ENCODE measurements around the gene GSTT4. TPM values are rescaled to one million over a fixed set of nuclear protein-coding genes. Genes with fewer than 3 reads are reported as not detected.

GSTT4 gene
- total RNA-seq (not detected), total RNA-seq (0 reads per million in 29 experiments)
- not detected for total RNA-seq (2013)

- H3K27me3 ChIP-seq (replicated peaks in 1 of 2; ENCODE audit: control insufficient read depth in 2 of 2, extremely low read depth in 1 of 2, insufficient read depth in 2 of 2, low read length in 1 of 2) = peaks cover 0 to 47% of the 10 kb centered on the region in 2 experiments
- WGBS (ENCODE audit: insufficient coverage) = 85% methylated on average over 6 of the region's 6 CpGs
- H3K4me3 Mint-ChIP-seq = no peak within 1 kb of the TSS
- peaks cover 2% of the 10 kb centered on the region in 3 donors for H3K4me1 Mint-ChIP-seq
- no peaks in the 10 kb centered on the region for H3K9me3 Mint-ChIP-seq
- H3K9me3 ChIP-seq = no peaks in the 10 kb centered on the region
- ATAC-seq (replicated peaks in 1 of 4) (no peak), DNase-seq (no peak)
- ChIA-PET POLR2A (no interaction called here), CTCF (no interaction called here)
- no peaks in the 10 kb centered on the region for H3K36me3 Mint-ChIP-seq
- peaks cover 0 to under 1% of the 10 kb centered on the region in 2 experiments for H3K4me1 ChIP-seq (ENCODE audit: control insufficient read depth in 1 of 2, extremely low read depth in 1 of 2, insufficient read depth in 2 of 2, low read length in 2 of 2)
- H3K4me3 ChIP-seq (ENCODE audit: control insufficient read depth in 1 of 2, extremely low read depth in 1 of 2, low read length in 1 of 2) = no peak within 1 kb of the TSS
- H3K27ac ChIP-seq (ENCODE audit: low read length) = no peak within 1 kb of the TSS
- H3K27ac Mint-ChIP-seq = no peak within 1 kb of the TSS
- H3K27me3 Mint-ChIP-seq = peaks cover 3 to 4% of the 10 kb centered on the region in 2 donors
- H3K36me3 ChIP-seq (ENCODE audit: control insufficient read depth in 2 of 2, extremely low read depth in 1 of 2, insufficient read depth in 1 of 2, low read length in 1 of 2) = no peaks in the 10 kb centered on the region
Measured at GRCh38 chr22:24005201-24005600, at the start of gene GSTT4. Gene GSTT4 (minus strand): TSS chr22:24005453. CDS start chr22:24005356, 97 bp downstream.

GRCh38 chr22:24054356-24054755, 49.1 kb upstream of the GSTT4 start:
- DNase-seq (no peak), ATAC-seq (replicated peaks in 1 of 4) (no peak)
- Mint-ChIP-seq H3K27ac (no peak overlapping the region), H3K4me1 (peaks cover 0 to 4% (median under 1%) of the 10 kb centered on the region in 3 donors), H3K9me3 (no peaks in the 10 kb centered on the region), H3K4me3 (no peak overlapping the region), H3K36me3 (peaks cover 71% of the 10 kb centered on the region), H3K27me3 (no peaks in the 10 kb centered on the region)
- no peaks in the 10 kb centered on the region for H3K27me3 ChIP-seq (replicated peaks in 1 of 2; ENCODE audit: control insufficient read depth in 2 of 2, extremely low read depth in 1 of 2, insufficient read depth in 2 of 2, low read length in 1 of 2)
- no peaks in the 10 kb centered on the region for H3K9me3 ChIP-seq
- WGBS (ENCODE audit: insufficient coverage) = no CpG with 5 or more reads among the region's 3 CpGs
- H3K27ac ChIP-seq (ENCODE audit: low read length) = no peak overlapping the region
- no peak overlapping the region for H3K4me3 ChIP-seq (ENCODE audit: control insufficient read depth in 1 of 2, extremely low read depth in 1 of 2, low read length in 1 of 2)
- peaks cover 28 to 88% of the 10 kb centered on the region in 2 donors for H3K36me3 ChIP-seq (ENCODE audit: control insufficient read depth in 2 of 2, extremely low read depth in 1 of 2, insufficient read depth in 1 of 2, low read length in 1 of 2)
- ChIA-PET CTCF (no interaction called here), POLR2A (no interaction called here)
- H3K4me1 ChIP-seq (ENCODE audit: control insufficient read depth in 1 of 2, extremely low read depth in 1 of 2, insufficient read depth in 2 of 2, low read length in 2 of 2) = no peaks in the 10 kb centered on the region

GRCh38 chr22:24053481-24054226, 48.4 kb upstream of the GSTT4 start:
- DNase-seq (no peak), ATAC-seq (replicated peaks in 1 of 4) (no peak)
- H3K4me3 ChIP-seq (ENCODE audit: control insufficient read depth in 1 of 2, extremely low read depth in 1 of 2, low read length in 1 of 2) = no peak overlapping the region
- no peaks in the 10 kb centered on the region for H3K9me3 ChIP-seq
- H3K9me3 Mint-ChIP-seq = no peaks in the 10 kb centered on the region
- H3K4me1 ChIP-seq (ENCODE audit: control insufficient read depth in 1 of 2, extremely low read depth in 1 of 2, insufficient read depth in 2 of 2, low read length in 2 of 2) = no peaks in the 10 kb centered on the region
- H3K27me3 Mint-ChIP-seq = no peaks in the 10 kb centered on the region
- 97% methylated on average over 8 of the region's 10 CpGs for WGBS (ENCODE audit: insufficient coverage)
- peak overlapping the region in 1 of 2 donors; percentile 24 for H3K27ac Mint-ChIP-seq
- peaks cover 69% of the 10 kb centered on the region for H3K36me3 Mint-ChIP-seq
- H3K27ac ChIP-seq (ENCODE audit: low read length) = no peak overlapping the region
- POLR2A ChIA-PET = no interaction called here
- peaks cover 0 to 4% (median 0%) of the 10 kb centered on the region in 3 donors for H3K4me1 Mint-ChIP-seq
- CTCF ChIA-PET = no interaction called here
- peaks cover 26 to 88% of the 10 kb centered on the region in 2 donors for H3K36me3 ChIP-seq (ENCODE audit: control insufficient read depth in 2 of 2, extremely low read depth in 1 of 2, insufficient read depth in 1 of 2, low read length in 1 of 2)
- no peak overlapping the region for H3K4me3 Mint-ChIP-seq
- no peaks in the 10 kb centered on the region for H3K27me3 ChIP-seq (replicated peaks in 1 of 2; ENCODE audit: control insufficient read depth in 2 of 2, extremely low read depth in 1 of 2, insufficient read depth in 2 of 2, low read length in 1 of 2)

- no peaks in the 10 kb centered on the region for H3K27me3 ChIP-seq (replicated peaks in 1 of 2; ENCODE audit: control insufficient read depth in 2 of 2, extremely low read depth in 1 of 2, insufficient read depth in 2 of 2, low read length in 1 of 2)
- H3K9me3 ChIP-seq = no peaks in the 10 kb centered on the region
- peaks cover 68% of the 10 kb centered on the region for H3K36me3 Mint-ChIP-seq
- no peaks in the 10 kb centered on the region for H3K27me3 Mint-ChIP-seq
- 87% methylated on average over 4 of the region's 4 CpGs for WGBS (ENCODE audit: insufficient coverage)
- H3K4me1 ChIP-seq (ENCODE audit: control insufficient read depth in 1 of 2, extremely low read depth in 1 of 2, insufficient read depth in 2 of 2, low read length in 2 of 2) = no peaks in the 10 kb centered on the region
- H3K9me3 Mint-ChIP-seq = no peaks in the 10 kb centered on the region
- H3K4me1 Mint-ChIP-seq = peaks cover 0 to 4% (median 0%) of the 10 kb centered on the region in 3 donors
- DNase-seq = no peak
- H3K27ac Mint-ChIP-seq = no peak overlapping the region
- no peak for ATAC-seq (replicated peaks in 1 of 4)
- ChIA-PET CTCF (no interaction called here), POLR2A (interaction anchor here in 1 of 2 donors (0.7 kb wide), 1 partner anchor 107 kb away, joined by 3 read pairs; no protein-coding TSS in a partner anchor)
- H3K4me3 Mint-ChIP-seq = no peak overlapping the region
- H3K4me3 ChIP-seq (ENCODE audit: control insufficient read depth in 1 of 2, extremely low read depth in 1 of 2, low read length in 1 of 2) = no peak overlapping the region
- H3K27ac ChIP-seq (ENCODE audit: low read length) = no peak overlapping the region
- peaks cover 26 to 86% of the 10 kb centered on the region in 2 donors for H3K36me3 ChIP-seq (ENCODE audit: control insufficient read depth in 2 of 2, extremely low read depth in 1 of 2, insufficient read depth in 1 of 2, low read length in 1 of 2)
Measured at GRCh38 chr22:24051568-24051967, 46.3 kb upstream of the GSTT4 start.

GRCh38 chr22:24051028-24051427, 45.8 kb upstream of the GSTT4 start:
- H3K4me1 Mint-ChIP-seq = peaks cover 0 to 4% (median 1%) of the 10 kb centered on the region in 3 donors
- Histone ChIP-seq H3K36me3 (ENCODE audit: control insufficient read depth in 2 of 2, extremely low read depth in 1 of 2, insufficient read depth in 1 of 2, low read length in 1 of 2) (peaks cover 27 to 86% of the 10 kb centered on the region in 2 donors), H3K9me3 (no peaks in the 10 kb centered on the region), H3K4me3 (ENCODE audit: control insufficient read depth in 1 of 2, extremely low read depth in 1 of 2, low read length in 1 of 2) (no peak overlapping the region), H3K27ac (ENCODE audit: low read length) (no peak overlapping the region), H3K4me1 (ENCODE audit: control insufficient read depth in 1 of 2, extremely low read depth in 1 of 2, insufficient read depth in 2 of 2, low read length in 2 of 2) (no peaks in the 10 kb centered on the region), H3K27me3 (replicated peaks in 1 of 2; ENCODE audit: control insufficient read depth in 2 of 2, extremely low read depth in 1 of 2, insufficient read depth in 2 of 2, low read length in 1 of 2) (no peaks in the 10 kb centered on the region)
- H3K36me3 Mint-ChIP-seq = peaks cover 68% of the 10 kb centered on the region
- H3K4me3 Mint-ChIP-seq = no peak overlapping the region
- 98% methylated on average over 4 of the region's 5 CpGs for WGBS (ENCODE audit: insufficient coverage)
- no peak for DNase-seq
- ATAC-seq (replicated peaks in 1 of 4) = no peak
- no peaks in the 10 kb centered on the region for H3K27me3 Mint-ChIP-seq
- POLR2A ChIA-PET = interaction anchor here in 1 of 2 donors (0.7 kb wide), 1 partner anchor 107 kb away, joined by 3 read pairs; no protein-coding TSS in a partner anchor
- CTCF ChIA-PET = no interaction called here
- no peak overlapping the region for H3K27ac Mint-ChIP-seq
- no peaks in the 10 kb centered on the region for H3K9me3 Mint-ChIP-seq

- no peaks in the 10 kb centered on the region for H3K9me3 Mint-ChIP-seq
- ATAC-seq (replicated peaks in 1 of 4) (no peak), DNase-seq (no peak)
- Histone ChIP-seq H3K9me3 (no peaks in the 10 kb centered on the region), H3K27me3 (replicated peaks in 1 of 2; ENCODE audit: control insufficient read depth in 2 of 2, extremely low read depth in 1 of 2, insufficient read depth in 2 of 2, low read length in 1 of 2) (no peaks in the 10 kb centered on the region), H3K36me3 (ENCODE audit: control insufficient read depth in 2 of 2, extremely low read depth in 1 of 2, insufficient read depth in 1 of 2, low read length in 1 of 2) (peaks cover 21 to 82% of the 10 kb centered on the region in 2 donors), H3K27ac (ENCODE audit: low read length) (no peak overlapping the region), H3K4me3 (ENCODE audit: control insufficient read depth in 1 of 2, extremely low read depth in 1 of 2, low read length in 1 of 2) (no peak overlapping the region), H3K4me1 (ENCODE audit: control insufficient read depth in 1 of 2, extremely low read depth in 1 of 2, insufficient read depth in 2 of 2, low read length in 2 of 2) (no peaks in the 10 kb centered on the region)
- WGBS (ENCODE audit: insufficient coverage) = 100% methylated on average over 1 of the region's 2 CpGs
- ChIA-PET CTCF (no interaction called here), POLR2A (interaction anchor here in 1 of 2 donors (0.5 kb wide), 1 partner anchor 485 kb away, joined by 7 read pairs; no protein-coding TSS in a partner anchor)
- H3K27me3 Mint-ChIP-seq = no peaks in the 10 kb centered on the region
- H3K36me3 Mint-ChIP-seq = peaks cover 67% of the 10 kb centered on the region
- no peak overlapping the region for H3K27ac Mint-ChIP-seq
- H3K4me1 Mint-ChIP-seq = peaks cover 0 to 4% (median 3%) of the 10 kb centered on the region in 3 donors
- no peak overlapping the region for H3K4me3 Mint-ChIP-seq
Measured at GRCh38 chr22:24049978-24050377, 44.7 kb upstream of the GSTT4 start.
